Stimulated activated CD8-positive, alpha-beta memory T cell treated with anti-CD3 and anti-CD28 coated beads, Interleukin-15, amount 100 ng/mL, for 4 hours (primary cell): ENCODE data around the gene SSTR3.
"Not testable (repeated sequence)": the region's sequence is repeated elsewhere in the genome, so short reads cannot be mapped to it uniquely, and the experiment has no call there.

Source experiments
- DNase-seq, 2 donors: peaks; one replicate each; pipeline ENCODE4 v3.0.0-alpha.2; 2020; ENCODE audit warnings: low read depth in 2 of 2

Gene SSTR3

GRCh38 chr22:37212174-37212906 is at the start of gene SSTR3:
SSTR3 (minus strand) TSS chr22:37212477; CDS start chr22:37207803, 4,674 bp downstream.
- DNase-seq, result no peak

DNA sequence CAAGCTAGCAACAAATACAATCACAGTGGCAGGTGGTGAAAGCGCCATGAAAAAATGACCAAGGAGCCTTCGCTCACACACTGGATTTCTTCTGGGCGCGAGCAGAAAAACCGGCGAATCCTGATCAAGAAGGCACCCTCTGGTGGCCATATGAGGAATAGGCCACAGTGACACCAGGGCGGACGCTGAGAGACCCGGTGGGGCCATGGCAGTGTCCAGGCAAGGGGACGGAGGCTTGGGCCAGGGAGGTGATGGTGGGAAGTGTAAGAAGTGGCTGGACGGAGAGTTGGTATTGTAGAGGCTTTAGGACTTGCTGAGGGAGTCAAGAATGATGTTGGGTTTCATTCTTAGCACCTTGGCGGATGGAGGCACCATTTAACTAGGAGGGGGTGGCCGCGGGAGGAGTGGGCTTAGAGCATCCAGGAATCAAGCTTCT is 48.6 kb upstream of the SSTR3 start:
- no peak for DNase-seq

GRCh38 chr22:37260155-37260795 is 48.0 kb upstream of the SSTR3 start:
- no peak for DNase-seq

DNA sequence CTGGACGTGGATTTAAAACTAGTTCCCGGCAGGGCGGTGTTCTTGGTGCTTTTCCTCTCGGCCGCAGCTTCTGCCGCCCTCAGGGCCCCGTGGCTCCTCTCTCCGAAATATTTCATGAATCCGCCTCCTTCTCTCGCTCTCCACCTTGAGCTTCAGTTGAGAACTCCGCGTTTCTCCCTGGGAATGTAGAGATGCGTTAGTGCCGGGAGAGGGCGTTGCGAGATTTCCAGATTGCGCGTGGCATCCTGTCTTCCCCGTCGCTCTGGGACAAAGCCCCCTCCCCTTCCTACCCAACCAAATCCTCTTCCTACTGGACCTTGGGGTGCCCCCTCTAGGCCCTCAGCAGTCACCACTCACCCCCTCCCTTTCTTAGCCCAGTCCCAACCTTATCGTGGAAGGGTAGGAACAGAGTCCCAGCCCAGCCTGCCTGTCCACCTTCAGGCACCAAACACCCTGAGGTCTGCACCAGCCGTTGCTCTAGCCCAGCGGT is 47.3 kb upstream of the SSTR3 start:
- DNase-seq, result no peak

DNA sequence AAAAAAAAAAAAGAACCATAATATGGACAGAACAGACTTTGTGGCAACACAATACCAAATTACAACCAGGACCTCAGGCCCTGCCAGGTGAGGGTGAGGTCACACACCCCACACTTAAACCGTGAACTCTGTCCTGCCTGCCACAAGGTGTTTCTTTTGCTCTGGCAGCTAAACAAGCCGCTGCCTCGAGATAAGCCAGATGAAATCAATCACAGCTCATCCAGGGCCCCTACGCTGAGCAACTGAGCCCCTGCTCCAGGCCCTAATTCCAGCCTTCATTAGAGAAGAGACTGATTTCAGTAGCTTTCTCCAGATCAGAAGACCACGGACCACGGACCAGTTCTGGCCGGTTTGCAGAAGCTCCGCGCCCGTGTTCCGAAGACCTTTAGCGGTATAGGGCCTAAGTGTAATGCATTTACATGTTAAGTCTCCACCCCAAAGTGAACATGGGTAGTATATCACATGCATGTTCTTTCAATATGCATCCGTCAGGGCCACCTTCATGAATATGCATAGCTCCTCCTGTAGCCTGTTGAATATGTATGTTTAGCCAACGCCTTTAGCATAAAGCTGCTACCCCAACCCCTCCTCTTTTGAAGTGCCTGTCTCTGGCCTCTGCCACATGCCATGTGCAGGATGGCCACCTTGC is 46.6 kb upstream of the SSTR3 start:
- DNase-seq, result no peak

- no peak for DNase-seq
Measured at GRCh38 chr22:37258005-37258752, 45.9 kb upstream of the SSTR3 start.

DNA sequence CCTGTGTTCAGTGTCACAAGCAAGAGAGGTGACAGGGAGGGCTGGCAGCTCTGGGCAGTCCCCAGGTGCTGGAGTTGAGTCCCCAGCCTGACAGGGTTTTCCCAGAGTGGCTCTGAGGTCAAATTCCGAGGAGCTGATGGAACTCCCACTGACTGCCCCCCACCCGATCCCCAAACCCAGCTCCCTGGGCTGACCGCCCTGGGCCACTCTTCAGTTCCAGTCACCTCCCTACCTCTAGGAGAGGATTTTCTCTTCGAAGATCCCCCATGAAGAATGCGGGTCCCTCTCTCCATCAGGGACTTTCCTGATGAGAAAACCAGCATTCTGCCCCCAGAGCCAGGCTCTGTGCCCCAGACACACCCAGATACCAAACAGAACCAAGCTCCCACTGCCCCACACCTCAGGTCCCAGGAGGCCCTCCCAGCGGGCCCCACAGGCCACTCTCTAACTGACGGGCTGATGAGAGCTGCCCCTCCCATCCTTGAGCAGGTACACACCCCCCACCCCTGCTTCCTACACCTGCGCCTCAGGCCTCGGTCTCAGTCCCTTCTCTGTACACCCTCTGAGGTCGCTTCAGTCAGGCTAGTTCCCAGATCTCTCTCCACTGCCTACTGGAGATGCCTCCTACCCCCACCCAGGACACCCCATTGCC is 43.9 kb upstream of the SSTR3 start:
- no peak for DNase-seq

DNA sequence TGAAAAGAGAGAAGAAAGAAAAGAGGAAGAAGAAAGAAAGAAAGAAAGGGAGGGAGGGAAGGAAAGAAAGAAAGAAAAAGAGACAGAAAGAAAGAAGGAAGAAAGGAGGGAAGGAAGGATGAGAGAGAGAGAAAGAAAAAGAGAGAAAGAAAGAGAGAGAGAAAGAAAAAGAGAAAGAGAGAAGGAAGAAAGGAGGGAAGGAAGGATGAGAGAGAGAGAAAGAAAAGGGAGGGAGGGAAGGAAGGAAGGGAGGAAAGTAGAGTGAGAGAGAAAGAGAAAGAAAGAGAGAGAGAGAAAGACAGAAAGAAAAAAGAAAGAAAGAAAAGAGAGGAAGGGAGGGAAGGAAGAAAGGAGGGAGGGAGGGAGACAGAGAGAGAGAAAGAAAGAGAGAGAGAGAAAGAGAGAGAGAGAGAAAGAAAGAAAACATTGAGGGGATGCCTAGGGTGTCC is 43.3 kb upstream of the SSTR3 start:
- DNase-seq, result no peak

DNA sequence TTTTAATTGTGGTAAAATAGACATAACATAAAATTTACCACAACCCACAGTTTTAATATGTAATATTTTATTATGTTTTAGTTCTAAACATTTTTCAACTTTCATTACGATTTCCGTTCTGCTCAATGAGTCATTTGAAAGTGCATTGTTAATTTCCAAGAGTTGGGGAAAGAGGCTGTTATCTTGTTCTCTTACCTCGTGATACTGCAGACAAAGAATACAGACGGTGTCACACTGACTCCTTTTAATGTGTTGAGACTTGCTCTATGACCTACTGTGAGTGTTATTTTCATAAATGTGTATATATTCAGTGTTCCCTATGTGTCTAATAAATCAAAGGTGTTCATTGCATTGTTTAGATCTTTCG is 42.6 kb upstream of the SSTR3 start:
- no peak for DNase-seq

DNA sequence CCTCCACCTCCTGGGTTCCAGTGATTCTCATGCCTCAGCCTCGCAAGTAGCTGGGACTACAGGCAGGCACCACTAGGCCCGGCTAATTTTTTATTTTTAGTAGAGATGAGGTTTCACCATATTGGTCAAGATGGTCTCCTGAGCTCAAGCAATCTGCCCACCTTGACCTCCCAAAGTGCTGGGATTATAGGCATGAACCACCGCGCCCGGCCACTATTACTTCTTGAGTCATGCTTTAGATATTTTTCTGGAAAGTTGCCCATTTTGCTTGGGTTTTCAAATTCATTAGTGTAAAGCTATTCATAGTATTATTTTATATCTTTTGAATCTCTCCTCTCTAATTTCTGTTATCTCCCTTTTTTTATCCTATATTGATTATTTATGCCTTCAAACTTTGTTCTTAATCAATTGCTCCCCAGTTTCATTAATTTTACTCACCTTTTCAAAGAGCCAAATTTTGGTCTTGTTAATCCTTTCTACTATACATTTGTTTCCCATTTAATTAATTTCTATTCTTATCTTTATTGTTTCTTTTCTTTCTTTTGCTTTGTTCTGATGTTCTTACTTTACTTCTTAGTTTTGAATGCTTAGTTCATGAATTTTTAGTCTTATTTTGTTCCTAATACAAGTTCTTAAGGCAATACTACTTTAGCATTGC is 42.1 kb upstream of the SSTR3 start:
- no peak for DNase-seq

GRCh38 chr22:37253126-37253660 is 40.9 kb upstream of the SSTR3 start:
- no peak for DNase-seq

DNA sequence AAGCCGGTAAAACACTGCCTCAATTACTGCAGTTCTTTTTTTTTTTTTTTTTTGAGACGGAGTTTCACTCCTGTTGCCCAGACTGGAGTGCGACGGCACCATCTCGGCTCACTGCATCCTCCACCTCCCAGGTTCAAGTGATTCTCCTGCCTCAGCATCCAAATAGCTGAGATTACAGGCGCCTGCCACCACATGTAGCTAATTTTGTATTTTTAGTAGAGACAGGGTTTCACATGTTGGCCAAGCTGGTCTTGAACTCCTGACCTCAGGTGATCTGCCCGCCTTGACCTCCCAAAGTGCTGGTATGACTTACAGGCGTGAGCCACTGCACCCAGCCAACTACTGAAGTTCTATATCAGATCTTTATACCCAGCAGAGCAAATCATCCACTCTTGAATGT is 39.6 kb upstream of the SSTR3 start:
- not testable (repeated sequence) for DNase-seq

- no peak for DNase-seq
Measured at GRCh38 chr22:37249986-37250385, 37.7 kb upstream of the SSTR3 start.

GRCh38 chr22:37248251-37248650 is 36.0 kb upstream of the SSTR3 start:
- DNase-seq, result no peak

DNA sequence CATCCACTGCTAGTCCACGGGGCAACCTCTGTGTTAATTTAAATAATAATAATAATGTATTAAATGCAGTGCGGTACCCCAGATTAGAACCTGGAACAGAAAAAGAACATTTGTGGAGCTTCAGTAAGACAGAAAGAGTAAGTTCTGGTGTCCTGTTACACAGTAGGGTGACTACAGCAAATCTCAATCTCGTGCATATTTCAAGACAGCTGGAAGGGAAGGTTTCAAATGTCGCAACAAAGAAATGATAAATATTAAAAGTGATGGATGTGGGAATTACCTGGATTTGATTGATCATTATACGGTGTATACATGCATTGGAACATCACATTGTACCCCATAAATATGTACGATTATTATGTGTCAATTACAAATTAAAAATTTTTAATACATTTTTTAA is 33.5 kb upstream of the SSTR3 start:
- DNase-seq, result no peak

DNA sequence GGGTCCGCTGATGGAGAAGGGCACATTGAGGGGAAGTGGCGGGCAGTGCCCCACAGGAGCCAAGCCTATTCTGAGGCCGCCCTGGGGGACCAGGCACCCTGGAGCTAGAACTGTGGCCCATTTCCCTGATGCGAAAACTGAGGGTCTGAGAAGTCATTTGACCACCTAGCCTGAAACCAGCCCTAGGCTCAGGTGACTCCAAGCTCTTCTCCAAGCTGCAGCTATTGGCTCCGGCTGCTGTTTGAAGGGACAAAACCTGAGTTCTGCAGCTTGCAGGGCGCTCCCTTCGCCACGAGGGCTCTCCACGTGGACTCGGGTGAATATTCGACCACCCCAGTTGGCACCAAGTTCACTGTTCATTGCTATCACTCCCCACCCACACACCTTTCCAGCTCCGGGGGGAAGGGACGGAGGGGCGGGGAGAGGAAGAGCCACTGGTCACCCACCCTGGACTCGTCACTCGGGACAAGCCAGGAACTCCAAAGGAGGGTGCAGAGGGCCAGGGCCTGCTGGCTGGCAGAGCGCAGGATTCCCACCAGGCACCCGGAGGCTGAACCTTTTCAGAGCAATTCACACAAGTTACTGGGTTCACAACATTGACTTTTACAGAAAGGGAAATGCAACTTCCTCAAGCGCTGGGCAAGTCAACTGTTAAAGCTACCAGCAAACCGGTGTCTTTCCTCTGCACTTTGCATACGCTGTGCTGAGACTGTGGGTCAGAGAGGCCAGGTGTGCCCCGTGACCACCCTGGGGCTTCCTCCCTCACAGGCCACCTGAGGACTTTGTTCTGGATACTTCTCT is 32.8 kb upstream of the SSTR3 start:
- no peak for DNase-seq

DNA sequence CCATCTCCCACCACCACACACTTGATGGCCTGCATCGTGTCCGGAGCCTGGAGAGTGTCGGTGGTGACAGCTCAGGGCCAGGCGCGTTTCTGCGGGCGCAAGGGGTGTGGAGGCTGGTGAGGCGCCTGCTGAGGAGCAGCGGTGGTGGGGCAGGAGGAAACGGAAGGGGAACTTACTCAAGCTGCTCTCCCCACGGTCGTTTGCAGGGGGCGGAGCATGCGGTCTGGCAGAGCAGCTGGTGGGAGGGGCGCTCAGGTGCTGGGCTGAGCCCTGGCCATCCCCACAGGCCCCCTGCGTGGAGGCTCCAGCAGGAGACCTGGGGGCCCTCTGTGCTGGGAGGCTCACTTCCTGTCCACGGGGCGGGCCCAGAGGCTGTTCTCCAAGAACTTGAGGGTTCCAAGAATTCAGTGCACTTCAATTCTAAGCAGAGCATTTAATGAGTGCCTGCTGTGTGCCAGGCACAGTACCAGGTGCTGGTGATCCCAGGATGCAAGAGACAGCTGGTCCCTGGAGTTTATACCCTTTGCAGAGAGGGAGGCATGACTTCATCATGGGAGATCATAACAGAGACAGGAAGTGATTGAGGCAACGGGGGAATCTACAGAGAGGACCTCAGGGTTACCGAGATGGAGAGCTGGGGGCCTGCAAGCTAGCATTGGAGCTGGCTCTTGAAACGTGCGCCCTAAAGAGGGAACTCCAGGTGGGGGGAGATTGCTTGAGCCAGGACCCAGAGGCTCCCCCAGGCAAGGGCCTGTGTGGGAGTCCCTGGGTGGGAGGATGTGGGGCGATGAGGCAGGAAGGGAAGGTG is 32.0 kb upstream of the SSTR3 start, which contains the start of gene RAC2:
Gene RAC2 (minus strand): TSS at position 156 of the 808 bp plus-strand sequence. CDS start 121 bp downstream, at position 35.
- DNase-seq, result peak; percentile 80 to 84

- DNase-seq, result no peak
Measured at GRCh38 chr22:37243402-37244113, 31.3 kb upstream of the SSTR3 start.
